ENCODE data around the gene CARM1. TPM values are rescaled to one million over a fixed set of nuclear protein-coding genes. Genes with fewer than 3 reads are reported as not detected.

CARM1 gene
- total RNA-seq, 1 donor: 33.7 TPM

- Histone ChIP-seq H2AFZ (ENCODE audit: low read length) (no peak overlapping the region), H3K36me3 (ENCODE audit: insufficient read depth, low read length) (no peaks in the 10 kb centered on the region), H3K27ac (ENCODE audit: low read depth, low read length) (no peak overlapping the region), H3K4me1 (ENCODE audit: insufficient read depth, low read length) (no peaks in the 10 kb centered on the region), H3K79me2 (ENCODE audit: insufficient read depth, low read length) (peaks cover 78% of the 10 kb centered on the region), H4K20me1 (ENCODE audit: insufficient read depth, low read length) (peaks cover 47% of the 10 kb centered on the region), H3K9me3 (ENCODE audit: low read depth, low read length) (no peaks in the 10 kb centered on the region), H3K27me3 (ENCODE audit: insufficient read depth, low read length) (no peaks in the 10 kb centered on the region), H3K4me2 (ENCODE audit: insufficient read depth, low read length) (no peak overlapping the region), H3K4me3 (ENCODE audit: insufficient read depth, low read length) (no peak overlapping the region)
- no peak for TF ChIP-seq CTCF (IDR thresholded peaks at IDR 0.05; ENCODE audit: extremely low read depth, low read depth, low read length)
- DNase-seq (ENCODE audit: insufficient read length, low spot score, missing footprints): peak; percentile 62
These were observed 27.3 kb downstream of the CARM1 start for GRCh38 chr19:10898633-10899032.

GRCh38 chr19:10899151-10899653 is 27.8 kb downstream of the CARM1 start:
- Histone ChIP-seq H3K79me2 (ENCODE audit: insufficient read depth, low read length) (peaks cover 78% of the 10 kb centered on the region), H3K4me1 (ENCODE audit: insufficient read depth, low read length) (no peaks in the 10 kb centered on the region), H3K9me3 (ENCODE audit: low read depth, low read length) (no peaks in the 10 kb centered on the region), H4K20me1 (ENCODE audit: insufficient read depth, low read length) (peaks cover 47% of the 10 kb centered on the region), H3K27me3 (ENCODE audit: insufficient read depth, low read length) (no peaks in the 10 kb centered on the region), H2AFZ (ENCODE audit: low read length) (no peak overlapping the region), H3K36me3 (ENCODE audit: insufficient read depth, low read length) (no peaks in the 10 kb centered on the region), H3K4me2 (ENCODE audit: insufficient read depth, low read length) (no peak overlapping the region), H3K27ac (ENCODE audit: low read depth, low read length) (no peak overlapping the region), H3K4me3 (ENCODE audit: insufficient read depth, low read length) (no peak overlapping the region)
- DNase-seq (ENCODE audit: insufficient read length, low spot score, missing footprints): peak; percentile 30
- TF ChIP-seq CTCF (IDR thresholded peaks at IDR 0.05; ENCODE audit: extremely low read depth, low read depth, low read length): no peak

DNA sequence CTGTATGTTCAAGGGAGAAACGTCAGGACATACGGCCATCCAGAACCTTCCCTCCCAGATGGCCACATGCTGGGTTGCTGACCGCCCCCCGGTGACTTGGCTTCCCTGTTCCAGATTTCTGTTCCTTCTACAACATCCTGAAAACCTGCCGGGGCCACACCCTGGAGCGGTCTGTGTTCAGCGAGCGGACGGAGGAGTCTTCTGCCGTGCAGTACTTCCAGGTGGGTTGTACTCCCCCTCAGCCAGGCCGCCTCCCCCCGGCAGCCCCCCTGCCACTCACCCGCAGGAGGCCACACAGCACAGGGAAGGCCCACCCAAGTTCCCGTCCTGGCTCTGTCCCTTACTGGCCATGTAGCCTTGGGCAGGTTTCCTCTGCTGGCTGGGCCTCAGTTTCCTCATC is 36.6 kb downstream of the CARM1 start:
- DNase-seq (ENCODE audit: insufficient read length, low spot score, missing footprints): peak; percentile 44
- Histone ChIP-seq H3K9me3 (ENCODE audit: low read depth, low read length) (no peaks in the 10 kb centered on the region), H3K27ac (ENCODE audit: low read depth, low read length) (no peak overlapping the region), H3K36me3 (ENCODE audit: insufficient read depth, low read length) (peaks cover 22% of the 10 kb centered on the region), H2AFZ (ENCODE audit: low read length) (no peak overlapping the region), H4K20me1 (ENCODE audit: insufficient read depth, low read length) (peaks cover 12% of the 10 kb centered on the region), H3K4me2 (ENCODE audit: insufficient read depth, low read length) (no peak overlapping the region), H3K27me3 (ENCODE audit: insufficient read depth, low read length) (no peaks in the 10 kb centered on the region), H3K4me1 (ENCODE audit: insufficient read depth, low read length) (no peaks in the 10 kb centered on the region), H3K79me2 (ENCODE audit: insufficient read depth, low read length) (peaks cover 22% of the 10 kb centered on the region), H3K4me3 (ENCODE audit: insufficient read depth, low read length) (no peak overlapping the region)
- no peak for TF ChIP-seq CTCF (IDR thresholded peaks at IDR 0.05; ENCODE audit: extremely low read depth, low read depth, low read length)

DNA sequence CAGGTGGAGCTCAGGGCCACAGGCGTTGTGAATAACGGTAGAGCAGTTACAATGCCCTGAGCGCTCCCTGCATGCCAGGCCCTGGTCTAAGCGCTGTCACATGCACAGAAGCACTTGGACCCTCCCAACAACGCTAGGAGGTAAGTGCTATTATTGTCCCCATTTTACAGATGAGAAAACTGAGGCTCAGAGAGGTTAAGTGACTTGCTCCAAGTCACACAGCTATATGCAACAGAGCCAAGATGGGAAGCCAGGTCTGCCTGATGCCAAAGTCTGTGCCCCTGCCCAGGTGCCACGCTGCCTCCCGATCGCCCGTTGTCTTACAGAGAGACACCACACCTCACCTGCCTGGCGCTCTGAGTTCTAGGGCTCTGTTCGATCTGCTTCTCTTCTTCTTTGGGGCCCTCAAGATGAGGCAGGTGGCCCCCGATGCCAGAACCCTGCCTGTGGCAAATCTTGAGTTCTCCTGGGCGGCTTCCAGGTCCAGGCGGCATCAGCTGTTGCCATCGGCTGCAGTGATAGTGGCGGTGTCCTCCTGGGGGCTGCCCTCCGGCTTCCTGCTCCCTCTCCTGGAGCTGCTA is 37.1 kb downstream of the CARM1 start:
- TF ChIP-seq CTCF (IDR thresholded peaks at IDR 0.05; ENCODE audit: extremely low read depth, low read depth, low read length): no peak
- Histone ChIP-seq H3K9me3 (ENCODE audit: low read depth, low read length) (no peaks in the 10 kb centered on the region), H3K4me3 (ENCODE audit: insufficient read depth, low read length) (no peak overlapping the region), H3K4me2 (ENCODE audit: insufficient read depth, low read length) (no peak overlapping the region), H2AFZ (ENCODE audit: low read length) (no peak overlapping the region), H3K27me3 (ENCODE audit: insufficient read depth, low read length) (no peaks in the 10 kb centered on the region), H3K27ac (ENCODE audit: low read depth, low read length) (no peak overlapping the region), H3K36me3 (ENCODE audit: insufficient read depth, low read length) (peaks cover 22% of the 10 kb centered on the region), H4K20me1 (ENCODE audit: insufficient read depth, low read length) (peaks cover 9% of the 10 kb centered on the region), H3K79me2 (ENCODE audit: insufficient read depth, low read length) (peaks cover 19% of the 10 kb centered on the region), H3K4me1 (ENCODE audit: insufficient read depth, low read length) (no peaks in the 10 kb centered on the region)
- DNase-seq (ENCODE audit: insufficient read length, low spot score, missing footprints): peak; percentile 26

All from osteoblast (primary cell).